ENCODE results near the gene PHETA1.
"Not testable (repeated sequence)": the region's sequence is repeated elsewhere in the genome, so short reads cannot be mapped to it uniquely, and the experiment has no call there.

The PHETA1 gene

DNA sequence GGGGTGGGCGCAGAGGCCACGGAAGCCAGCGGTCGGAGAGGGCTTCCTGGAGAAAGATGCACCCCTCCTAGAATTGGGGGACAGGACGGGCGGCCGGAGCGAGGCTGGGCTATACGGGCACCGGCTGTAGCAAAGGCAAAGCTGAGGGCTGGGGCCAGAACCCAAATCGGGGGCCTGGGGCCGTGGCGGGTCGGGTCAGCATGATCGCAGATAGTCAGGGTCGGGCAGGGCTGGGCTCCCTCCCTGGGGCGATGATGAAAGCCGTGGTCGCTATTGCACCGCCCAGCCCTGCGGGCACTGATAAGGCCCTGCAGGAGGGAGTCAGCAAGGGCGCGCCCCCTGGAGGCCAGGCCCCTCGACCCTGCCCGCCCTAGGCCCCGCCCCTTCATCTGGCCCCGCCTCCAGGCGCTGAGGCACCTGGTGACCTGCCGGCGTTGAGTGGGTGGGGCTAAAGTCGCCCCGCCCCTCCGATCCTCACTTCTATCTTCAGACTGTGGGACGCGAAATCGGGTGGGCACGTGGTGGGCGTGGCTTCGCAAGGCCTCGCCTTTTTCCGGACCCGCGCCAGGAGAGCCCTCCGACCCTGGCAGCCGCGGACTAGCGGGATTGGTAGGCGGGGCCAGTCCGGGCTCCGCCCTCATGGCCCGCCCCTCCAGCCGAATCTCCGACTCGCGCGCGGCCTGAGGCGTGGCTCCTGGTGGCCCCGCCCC lies 36.4 kb upstream of the PHETA1 start:
- DNase-seq, result peak; percentile 100

DNA sequence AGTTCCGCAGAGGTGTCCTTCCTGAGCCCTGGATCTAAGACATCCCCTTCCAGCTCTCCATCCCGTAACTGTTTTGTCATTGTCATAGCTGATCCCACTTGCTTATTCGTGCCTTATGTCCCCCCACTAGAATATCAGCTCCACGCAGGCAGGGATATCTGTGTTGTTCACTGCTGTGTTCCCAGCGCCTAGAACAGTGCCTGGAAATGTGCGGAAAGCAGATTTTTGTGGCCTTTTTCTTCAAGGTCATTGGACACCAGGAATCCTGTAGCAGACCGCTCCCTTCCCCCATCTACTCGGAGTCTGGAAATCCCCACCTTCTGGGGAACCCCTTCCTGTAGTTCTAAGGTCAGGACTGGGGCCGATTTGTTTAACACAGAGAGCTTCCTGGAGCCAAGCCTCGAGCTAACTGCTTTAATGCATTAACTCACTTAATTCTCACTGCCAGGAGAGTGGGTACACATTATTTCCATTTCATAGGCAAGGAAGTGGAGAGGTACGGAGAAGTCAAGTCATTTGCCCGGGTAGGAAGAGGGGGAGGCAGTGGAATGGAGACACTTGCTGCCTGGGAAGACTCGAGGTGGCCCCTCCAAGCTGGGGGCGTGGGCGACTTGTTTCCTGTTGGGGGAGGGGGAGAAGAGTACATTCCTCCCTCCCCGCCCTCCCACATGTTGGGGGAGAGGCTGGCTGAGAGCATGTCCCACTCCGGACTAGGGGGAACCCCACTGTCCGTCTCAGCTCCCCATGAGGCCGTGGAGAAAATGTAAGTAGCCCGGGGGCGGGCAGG lies 35.7 kb upstream of the PHETA1 start:
- peak; percentile 73 for DNase-seq

- DNase-seq, result not testable (repeated sequence)
Measured at GRCh38 chr12:111402490-111402824, 33.6 kb upstream of the PHETA1 start.

GRCh38 chr12:111401167-111401605 lies 32.3 kb upstream of the PHETA1 start:
- DNase-seq, result no peak

DNA sequence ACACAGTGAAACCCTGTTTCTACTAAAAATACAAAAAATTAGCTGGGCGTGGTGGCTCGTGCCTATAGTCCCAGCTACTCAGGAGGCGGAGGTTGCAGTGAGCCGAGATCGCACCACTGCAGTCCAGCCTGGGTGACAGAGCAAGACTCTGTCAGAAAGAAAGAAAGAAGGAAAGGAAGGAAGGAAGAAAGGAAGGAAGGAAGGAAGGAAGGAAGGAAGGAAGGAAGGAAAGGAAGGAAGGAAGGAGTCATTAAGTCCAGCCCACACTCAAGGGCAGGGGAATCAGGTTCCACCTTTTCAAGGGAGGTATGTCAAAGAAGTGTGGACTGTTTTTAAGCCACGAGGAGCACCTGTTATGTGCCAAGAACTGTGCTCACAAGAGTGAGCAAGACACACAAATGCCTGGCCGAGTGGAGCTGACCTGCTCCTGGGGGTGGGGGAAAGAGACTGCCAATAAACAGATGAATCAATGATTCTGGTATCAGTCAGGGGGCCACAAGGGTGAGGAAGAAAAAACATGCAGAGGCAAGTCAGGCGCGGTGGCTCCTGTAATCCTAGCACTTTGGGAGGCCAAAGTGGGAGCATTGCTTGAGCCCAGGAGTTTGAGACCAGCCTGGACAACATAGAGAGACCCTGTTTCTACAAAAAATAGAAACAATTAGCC lies 31.0 kb upstream of the PHETA1 start:
- not testable (repeated sequence) for DNase-seq

GRCh38 chr12:111398530-111398929 lies 29.6 kb upstream of the PHETA1 start:
- DNase-seq, result no peak

DNA sequence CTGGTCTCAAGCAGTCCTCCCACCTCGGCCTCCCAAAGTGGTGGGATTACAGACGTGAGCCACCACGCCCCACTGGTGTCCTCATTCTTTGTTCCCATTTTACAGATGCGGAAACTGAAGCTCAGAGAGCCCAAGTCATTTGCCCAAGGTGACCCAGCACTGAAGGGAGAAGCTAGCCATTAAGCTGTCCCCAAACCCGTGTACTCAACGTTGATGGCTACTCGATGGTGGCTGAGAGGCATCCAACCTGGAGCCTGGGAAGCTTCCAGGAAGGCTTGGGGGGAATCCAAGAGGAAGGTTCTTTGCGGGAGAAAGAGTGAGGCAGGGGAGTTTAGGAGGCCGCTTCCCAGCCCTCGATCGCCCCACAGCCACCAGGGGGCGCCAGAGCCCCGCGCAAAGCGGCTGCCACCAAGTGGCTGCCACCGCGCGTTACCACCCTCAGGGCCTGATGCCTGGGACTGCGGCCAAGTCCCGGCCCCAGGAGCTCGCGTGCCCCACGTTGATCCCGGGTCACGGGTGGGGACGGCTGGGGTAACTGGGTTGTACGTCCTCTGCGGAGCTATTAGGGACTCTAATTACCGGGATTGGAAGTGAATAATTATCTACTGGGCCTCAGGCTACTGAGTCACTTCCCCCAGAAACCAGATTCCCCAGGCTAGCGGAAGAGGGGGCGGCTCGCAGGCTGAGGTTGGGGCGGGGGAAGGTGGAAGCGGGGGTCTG lies 28.0 kb upstream of the PHETA1 start:
- DNase-seq, result peak; percentile 90

DNA sequence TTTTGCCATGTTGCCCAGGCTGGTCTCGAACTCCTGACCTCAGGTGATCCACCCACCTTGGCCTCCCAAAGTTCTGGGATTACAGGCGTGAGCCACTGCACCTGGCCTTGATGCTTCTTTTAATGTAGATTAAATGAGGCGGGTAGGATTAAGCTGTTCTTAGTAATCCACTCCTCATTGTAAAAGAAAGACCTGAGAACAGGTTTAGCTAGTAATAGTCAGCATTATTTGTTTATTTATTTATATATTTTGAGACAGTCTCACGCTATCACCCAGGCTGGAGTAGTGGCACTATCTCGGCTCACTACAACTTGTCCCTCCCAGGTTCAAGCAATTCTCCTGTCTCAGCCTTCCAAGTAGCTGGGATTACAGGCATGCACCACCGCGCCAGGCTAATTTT lies 27.4 kb upstream of the PHETA1 start:
- not testable (repeated sequence) for DNase-seq

- no peak for DNase-seq
Measured at GRCh38 chr12:111395336-111396187, 26.7 kb upstream of the PHETA1 start.

DNA sequence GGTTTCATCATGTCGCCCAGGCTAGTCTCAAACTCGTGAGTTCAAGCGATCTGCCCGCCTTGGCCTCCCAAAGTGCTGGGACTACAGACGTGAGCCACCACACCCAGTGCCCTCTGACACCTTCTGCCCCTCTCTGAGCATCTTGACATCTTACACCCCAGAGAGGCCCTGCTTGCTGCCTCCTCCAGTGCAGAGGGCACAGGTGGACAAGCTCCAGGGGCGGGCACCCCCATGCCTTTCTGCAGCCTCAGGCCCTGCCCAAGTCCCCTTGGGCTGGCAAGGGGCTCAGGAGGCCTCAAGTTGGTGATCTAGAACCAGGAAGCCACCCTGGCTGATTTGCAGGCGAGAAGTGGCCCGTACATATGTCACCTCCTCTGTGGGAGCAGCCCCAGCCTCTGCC lies 25.6 kb upstream of the PHETA1 start:
- no peak for DNase-seq

DNA sequence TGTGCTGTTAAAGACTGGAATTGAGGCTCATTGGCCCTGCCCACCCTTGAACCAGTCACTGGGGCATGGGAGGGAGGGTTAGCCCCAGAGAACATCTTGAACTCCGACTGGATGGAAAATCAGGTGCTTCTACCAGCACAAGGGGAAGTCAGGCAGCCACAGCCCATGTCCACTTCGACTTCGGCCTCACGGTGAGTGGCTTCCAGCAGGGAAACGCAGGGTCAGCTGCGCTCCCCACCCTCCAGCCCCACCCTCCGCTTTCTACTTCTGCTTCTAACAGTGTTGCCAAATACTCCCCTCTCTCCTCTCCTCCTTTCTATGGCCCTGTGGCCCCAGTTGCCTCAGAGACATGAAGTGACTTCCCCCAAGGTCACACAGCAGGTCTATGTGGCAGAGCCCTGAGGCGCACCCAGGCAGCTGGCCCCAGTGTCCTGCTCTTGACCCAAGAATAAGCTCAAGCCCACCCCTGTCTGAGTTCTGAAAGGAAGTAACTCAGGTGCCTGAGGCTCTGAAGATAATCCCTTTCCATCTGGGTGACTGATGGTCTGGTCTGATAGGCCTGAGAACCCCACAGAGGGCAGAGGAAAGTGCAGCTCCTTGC lies 24.9 kb upstream of the PHETA1 start:
- no peak for DNase-seq

DNA sequence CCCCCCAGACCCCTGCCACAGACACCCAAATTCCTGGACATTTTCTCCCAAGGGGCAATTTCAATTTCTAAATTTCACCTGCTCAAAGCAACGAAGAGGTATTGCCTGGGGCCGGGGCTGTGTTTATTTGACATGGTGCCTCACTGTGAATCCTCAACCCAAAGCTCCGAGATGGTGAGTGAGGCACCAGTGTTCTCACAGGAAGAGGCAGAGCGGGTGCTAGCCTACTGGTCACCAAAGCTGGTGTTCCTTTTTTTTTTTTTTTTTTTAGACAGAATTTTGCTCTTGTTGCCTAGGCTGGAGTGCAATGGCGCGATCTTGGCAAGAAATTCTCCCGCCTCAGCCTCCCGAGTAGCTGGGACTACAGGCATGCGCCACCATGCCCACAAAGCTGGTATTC lies 22.0 kb upstream of the PHETA1 start:
- no peak for DNase-seq

GRCh38 chr12:111389635-111390034 lies 20.7 kb upstream of the PHETA1 start:
- DNase-seq, result no peak

DNA sequence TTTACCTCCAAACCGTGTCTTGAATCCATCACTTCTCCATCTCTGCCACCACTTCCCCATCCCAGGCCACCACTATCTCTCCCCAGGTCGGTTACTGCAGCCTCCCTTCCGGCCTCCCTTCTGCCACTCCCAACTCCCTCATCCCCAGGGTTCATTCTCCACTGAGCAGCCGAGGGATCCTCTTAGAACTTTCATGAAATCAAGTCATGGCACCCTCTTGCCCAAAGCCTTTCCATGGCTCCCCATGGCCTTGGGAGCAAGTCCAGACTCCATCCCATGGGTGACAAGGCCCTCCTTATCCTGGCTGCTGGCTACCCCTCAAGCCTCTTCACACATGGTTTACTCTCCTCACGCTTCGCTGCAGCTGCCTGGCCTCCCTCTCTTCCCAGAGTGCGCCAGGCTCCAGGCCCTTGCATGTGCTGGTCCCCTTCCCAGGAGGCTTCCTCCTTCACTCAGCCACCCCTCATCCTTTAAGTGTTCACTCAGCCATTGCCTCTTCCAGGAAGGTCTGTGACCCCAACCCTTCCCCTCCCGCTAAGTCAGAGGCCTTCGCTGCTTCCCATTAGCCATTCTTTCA lies 18.9 kb upstream of the PHETA1 start:
- DNase-seq, result no peak

DNA sequence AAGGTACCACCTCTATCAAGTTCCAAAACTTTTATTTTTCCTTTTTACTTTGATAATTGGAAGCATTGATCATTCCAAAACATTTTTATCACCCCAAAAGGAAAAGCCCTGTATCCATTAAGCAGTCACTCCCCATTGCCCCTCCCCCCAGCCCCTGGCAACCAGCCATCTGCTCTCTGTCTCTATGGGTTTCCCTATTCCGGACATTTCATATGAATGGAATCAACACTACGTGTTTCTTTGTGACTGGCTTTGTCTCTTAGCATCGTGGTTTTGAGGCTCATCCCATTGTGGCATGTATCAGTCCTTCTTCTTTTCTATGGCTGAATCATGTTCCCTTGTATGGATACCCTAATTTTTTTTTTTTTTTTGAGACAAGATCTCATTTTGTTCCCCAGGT lies 18.0 kb upstream of the PHETA1 start:
- DNase-seq, result no peak

DNA sequence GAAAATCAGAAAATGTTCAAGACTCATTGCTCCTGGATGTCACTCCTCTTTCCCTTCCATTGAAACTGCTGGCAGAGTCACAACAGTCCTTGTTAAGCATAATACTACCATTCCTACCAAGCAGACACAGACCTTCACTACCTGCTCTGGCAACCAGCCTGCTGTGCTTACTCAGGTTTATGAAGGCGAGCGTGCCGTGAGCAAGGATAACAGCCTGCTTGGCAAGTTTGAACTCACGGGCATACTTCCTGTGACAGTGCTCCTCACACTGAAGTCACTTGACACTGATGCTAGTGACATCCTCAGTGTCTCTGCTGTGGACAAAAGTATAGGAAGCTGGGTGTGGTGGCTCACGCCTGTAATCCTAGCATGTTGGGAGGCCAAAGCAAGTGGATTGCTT lies 15.7 kb upstream of the PHETA1 start:
- DNase-seq, result no peak

- DNase-seq, result no peak
Measured at GRCh38 chr12:111379942-111380554, 11.2 kb upstream of the PHETA1 start.

- no peak for DNase-seq
Measured at GRCh38 chr12:111377440-111377839, 8.5 kb upstream of the PHETA1 start.

DNA sequence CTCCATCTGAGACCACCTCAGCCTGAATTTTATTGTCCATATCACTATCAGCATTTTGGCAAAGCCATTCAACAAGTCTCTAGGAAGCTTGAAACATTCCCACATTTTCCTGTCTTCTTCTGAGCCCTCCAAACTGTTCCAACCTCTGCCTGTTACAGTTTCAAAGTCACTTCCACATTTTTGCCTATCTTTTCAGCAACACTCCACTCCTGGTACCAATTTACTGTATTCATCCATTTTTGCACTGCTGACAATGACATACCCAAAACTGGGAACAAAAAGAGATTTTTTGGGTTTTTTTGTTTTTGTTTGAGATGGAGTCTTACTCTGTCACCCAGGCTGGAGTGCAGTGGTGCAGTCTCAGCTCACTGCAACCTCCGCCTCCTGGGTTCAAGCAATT lies 4.3 kb upstream of the PHETA1 start:
- not testable (repeated sequence) for DNase-seq

GRCh38 chr12:111369496-111370220 lies 763 bp upstream of the PHETA1 start:
- no peak for DNase-seq

Measured in stimulated activated CD4-positive, alpha-beta T cell treated with anti-CD3 and anti-CD28 coated beads, Interleukin-4, amount 100 ng/mL, for 1 hour (primary cell).